Transverse colon (tissue), 4 donors: ENCODE results near the gene PDE4B.

Source experiments
- CTCF ChIP-seq, 5 experiments: fragments of 200-600 bp in 3 of 5; fragments of 450-650 bp in 2 of 5; sonication (generic) in 3 of 5; IDR thresholded peaks; 1 replicate in 2 of 5; 2 replicates in 3 of 5; pipeline ENCODE4 v1.5.1; 2016 to 2017; ENCODE audit warnings: antibody characterized with exemption in 5 of 5, inconsistent platforms in 3 of 5, mild to moderate bottlenecking in 2 of 5, moderate library complexity in 1 of 5
- EP300 ChIP-seq: sonication (generic); formaldehyde crosslinking; IDR thresholded peaks from one replicate; pipeline ENCODE4 v1.6.1; 2017; ENCODE audit warnings: antibody characterized with exemption, low read depth
- POLR2A ChIP-seq: fragments of 450-650 bp; IDR thresholded peaks from one replicate; pipeline ENCODE4 v1.6.1; 2016; ENCODE audit warnings: antibody characterized with exemption, mild to moderate bottlenecking, moderate library complexity
- POLR2AphosphoS5 ChIP-seq, 3 donors: sonication (generic); formaldehyde crosslinking; IDR thresholded peaks; one replicate each; pipeline ENCODE4 v1.6.1; 2016; ENCODE audit warnings: antibody characterized with exemption in 3 of 3

GRCh38 chr1:66132324-66132723, 339.6 kb downstream of the PDE4B start:
- TF ChIP-seq CTCF (IDR thresholded peaks at IDR 0.05) (no peak), POLR2AphosphoS5 (IDR thresholded peaks at IDR 0.05) (no peak), EP300 (no peak), POLR2A (no peak)
